Fibroblast of lung (primary cell): ENCODE data around the gene DSCAML1.

Experiments used
- EZH2 ChIP-seq: IDR thresholded peaks from 2 replicates; pipeline ENCODE4 v1.5.1; 2012; ENCODE audit warnings: low read length, control low read depth, mild to moderate bottlenecking; ENCODE audit errors: missing control alignments
- TF ChIP-seq, protein P1 (sequence below), 2 donors: IDR thresholded peaks in 1 of 2; conservative IDR thresholded peaks in 1 of 2; 1 replicate in 1 of 2; 2 replicates in 1 of 2; pipeline ENCODE4 v1.5.1; 2011 to 2012; ENCODE audit warnings: low read length in 2 of 2, control low read depth in 1 of 2, inconsistent platforms in 1 of 2, low read depth in 1 of 2, mild to moderate bottlenecking in 1 of 2

DNA sequence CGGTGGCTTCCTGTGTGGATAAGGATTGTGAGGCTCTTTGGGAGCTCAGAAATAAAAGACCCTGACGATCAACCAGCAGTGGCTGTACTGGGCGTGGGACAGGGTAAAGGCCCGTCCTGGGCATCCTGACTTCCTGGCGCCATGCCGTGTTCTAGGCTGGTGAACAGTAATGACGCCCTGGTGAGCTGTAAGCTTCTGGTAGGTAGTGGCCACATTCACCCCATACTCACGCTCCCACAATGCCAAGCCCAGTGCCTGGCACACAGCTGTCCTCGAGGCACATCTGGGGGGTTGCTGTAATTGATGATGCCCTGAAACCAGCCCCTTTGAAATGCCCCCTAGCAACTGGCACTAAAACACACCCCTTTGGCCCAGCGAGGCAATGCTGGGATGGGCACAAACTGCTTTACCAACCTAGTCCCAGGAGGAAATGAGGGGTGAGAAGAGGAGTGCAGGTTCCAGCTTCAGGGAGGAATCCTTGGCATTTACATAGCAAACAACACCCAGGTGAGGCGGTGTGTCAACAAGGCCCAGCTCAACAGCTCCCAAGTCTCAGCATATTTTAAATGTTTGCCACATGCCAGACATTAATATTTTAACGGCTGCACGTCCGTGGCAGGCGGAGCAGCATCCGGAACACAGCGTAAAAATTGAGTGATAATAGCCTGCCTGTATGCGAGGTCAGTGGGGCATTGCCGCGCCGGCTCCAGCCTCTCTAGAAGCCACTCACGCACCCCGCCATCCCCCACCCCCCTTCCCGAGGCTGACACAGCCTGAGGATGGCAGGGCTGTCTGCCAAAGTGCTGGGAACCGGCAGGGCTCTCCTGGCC, 79.3 kb downstream of the DSCAML1 start:
- TF ChIP-seq, protein P1, sequence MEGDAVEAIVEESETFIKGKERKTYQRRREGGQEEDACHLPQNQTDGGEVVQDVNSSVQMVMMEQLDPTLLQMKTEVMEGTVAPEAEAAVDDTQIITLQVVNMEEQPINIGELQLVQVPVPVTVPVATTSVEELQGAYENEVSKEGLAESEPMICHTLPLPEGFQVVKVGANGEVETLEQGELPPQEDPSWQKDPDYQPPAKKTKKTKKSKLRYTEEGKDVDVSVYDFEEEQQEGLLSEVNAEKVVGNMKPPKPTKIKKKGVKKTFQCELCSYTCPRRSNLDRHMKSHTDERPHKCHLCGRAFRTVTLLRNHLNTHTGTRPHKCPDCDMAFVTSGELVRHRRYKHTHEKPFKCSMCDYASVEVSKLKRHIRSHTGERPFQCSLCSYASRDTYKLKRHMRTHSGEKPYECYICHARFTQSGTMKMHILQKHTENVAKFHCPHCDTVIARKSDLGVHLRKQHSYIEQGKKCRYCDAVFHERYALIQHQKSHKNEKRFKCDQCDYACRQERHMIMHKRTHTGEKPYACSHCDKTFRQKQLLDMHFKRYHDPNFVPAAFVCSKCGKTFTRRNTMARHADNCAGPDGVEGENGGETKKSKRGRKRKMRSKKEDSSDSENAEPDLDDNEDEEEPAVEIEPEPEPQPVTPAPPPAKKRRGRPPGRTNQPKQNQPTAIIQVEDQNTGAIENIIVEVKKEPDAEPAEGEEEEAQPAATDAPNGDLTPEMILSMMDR (conservative IDR thresholded peaks at IDR 0.05 in 1 of 2, IDR thresholded peaks at IDR 0.05 in 1 of 2; ENCODE audit: low read depth in 1 of 2, low read length in 2 of 2) = no peak
- no peak for TF ChIP-seq EZH2
